NCI-H345 (cell line): ENCODE results near the gene SCEL.
"Not testable (repeated sequence)": the region's sequence is repeated elsewhere in the genome, so short reads cannot be mapped to it uniquely, and the experiment has no call there.

Experiments
- DNase-seq: peaks from one replicate; lab custom pipeline; 2025; lab: John Stamatoyannopoulos, UW

Gene SCEL, protein sequence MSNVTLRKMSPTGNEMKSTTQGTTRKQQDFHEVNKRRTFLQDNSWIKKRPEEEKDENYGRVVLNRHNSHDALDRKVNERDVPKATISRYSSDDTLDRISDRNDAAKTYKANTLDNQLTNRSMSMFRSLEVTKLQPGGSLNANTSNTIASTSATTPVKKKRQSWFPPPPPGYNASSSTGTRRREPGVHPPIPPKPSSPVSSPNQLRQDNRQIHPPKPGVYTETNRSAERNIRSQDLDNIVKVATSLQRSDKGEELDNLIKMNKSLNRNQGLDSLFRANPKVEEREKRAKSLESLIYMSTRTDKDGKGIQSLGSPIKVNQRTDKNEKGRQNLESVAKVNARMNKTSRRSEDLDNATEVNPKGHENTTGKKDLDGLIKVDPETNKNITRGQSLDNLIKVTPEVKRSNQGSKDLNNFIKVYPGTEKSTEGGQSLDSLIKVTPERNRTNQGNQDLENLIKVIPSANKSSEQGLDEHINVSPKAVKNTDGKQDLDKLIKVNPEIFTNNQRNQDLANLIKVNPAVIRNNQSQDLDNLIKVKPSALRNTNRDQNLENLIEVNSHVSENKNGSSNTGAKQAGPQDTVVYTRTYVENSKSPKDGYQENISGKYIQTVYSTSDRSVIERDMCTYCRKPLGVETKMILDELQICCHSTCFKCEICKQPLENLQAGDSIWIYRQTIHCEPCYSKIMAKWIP

DNA sequence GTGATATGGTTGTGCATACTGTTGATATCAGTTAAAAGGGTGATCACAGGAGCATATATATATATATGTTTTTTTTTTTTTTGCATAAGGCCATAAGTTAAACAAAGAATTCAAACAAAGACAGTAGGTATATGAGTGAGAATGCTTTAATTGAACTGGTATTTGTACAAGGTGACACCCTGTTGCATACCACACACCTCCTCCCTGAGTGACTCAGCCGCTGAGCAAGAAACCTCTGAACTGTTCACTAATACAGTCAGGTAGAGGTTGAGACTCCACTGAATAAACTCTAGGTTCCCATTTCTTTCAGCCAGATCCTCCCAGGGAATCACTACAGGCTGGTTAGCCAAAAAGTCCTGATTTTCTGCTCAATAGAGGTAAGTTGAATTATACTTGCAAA, at the start of gene SCEL:
SCEL (plus strand) TSS at position 259 of the 400 bp plus-strand sequence. CDS start 20,170 bp downstream, outside the sequence.
- DNase-seq, result no peak

DNA sequence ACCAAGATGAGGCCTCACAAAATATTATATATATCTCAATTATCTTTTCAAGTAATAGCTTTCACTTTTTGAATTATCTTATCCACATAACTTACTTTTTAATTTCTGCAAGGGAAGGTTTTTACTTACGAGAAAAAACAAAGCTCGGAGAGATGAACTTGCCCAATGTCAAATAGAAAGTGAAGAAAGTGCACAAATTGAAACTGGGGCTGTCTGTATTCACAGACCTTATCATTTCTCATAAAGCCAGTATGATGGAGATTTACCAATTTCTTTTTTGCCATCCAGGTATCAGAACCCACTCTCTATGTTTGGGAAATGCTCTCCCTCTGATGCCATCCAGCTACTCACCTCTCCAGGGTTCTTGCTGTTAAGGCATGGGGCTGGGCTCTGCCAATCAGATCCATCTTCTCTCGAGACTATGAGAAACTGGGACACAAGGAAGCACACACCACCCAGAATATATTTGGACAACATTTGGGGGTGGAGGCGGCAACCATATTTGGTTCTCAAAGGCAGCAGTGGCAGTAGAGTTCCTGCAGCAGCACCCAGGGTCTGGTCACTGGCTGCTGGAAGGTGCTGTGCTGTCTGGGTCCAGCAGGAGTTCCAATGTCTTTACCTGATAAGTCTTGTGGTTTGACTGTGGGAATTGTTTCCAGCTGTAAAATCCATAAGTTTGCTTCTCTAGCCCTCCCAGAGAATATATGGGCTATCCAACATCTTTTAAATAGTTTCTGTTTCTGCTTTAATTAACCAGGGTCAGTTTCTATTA, 45.8 kb upstream of the SCEL start:
- DNase-seq, result no peak

DNA sequence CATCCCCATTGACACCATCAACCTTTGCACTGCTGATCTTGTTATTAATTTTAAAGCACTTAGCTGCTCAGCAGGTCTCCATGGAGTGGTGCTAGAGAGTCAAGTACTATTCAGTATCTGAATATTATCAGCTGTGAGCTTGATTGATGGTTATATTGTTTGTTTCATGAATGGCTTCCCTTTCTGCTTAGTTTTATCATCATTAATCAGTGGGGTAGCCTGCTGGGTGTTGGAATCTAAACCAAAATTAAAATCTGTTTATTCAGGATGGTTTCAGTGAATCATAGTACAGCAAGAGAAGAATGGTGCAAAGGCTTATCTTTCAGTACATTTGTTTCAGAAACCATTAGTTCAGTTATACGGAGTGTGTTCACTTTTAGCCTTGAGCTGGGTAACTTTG, 42.5 kb upstream of the SCEL start:
- peak; percentile 68 for DNase-seq

DNA sequence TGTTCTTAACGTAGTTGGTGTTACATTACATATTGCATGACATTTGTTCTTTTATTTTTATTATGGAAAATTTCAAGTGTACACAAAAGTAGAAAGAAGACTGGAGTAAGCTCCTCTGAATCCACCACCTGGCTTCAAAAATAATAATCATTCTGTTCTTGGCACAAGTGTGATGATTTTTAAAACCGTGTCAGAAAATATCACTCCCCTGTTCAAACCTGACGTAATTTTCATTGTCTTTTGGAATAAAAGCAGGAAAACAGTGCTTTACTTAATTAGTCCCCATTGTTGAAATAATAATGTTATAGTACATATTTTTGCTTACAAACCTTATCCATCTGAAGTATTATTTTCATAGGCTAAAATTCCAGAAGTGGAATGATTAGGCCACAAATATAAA, 41.3 kb upstream of the SCEL start:
- DNase-seq, result no peak

DNA sequence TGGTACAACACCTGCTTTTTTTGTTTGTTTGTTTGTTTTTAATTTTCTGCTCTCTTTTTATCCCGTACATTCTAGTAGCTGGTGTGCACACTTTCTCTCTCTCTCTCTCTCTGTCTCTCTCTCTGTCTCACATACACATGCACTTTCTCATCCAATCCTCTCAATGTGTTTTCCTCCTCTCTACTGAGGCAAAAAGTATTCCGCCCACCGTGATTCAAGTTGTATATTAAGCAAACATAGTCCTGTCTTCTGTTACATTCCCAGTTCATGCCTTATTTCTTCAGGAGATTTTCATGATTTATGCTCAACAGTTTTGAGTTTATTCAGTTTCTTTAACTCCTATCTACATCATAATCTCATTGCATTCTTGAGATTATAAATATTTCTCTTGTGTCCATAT, 38.2 kb upstream of the SCEL start:
- DNase-seq, result no peak

DNA sequence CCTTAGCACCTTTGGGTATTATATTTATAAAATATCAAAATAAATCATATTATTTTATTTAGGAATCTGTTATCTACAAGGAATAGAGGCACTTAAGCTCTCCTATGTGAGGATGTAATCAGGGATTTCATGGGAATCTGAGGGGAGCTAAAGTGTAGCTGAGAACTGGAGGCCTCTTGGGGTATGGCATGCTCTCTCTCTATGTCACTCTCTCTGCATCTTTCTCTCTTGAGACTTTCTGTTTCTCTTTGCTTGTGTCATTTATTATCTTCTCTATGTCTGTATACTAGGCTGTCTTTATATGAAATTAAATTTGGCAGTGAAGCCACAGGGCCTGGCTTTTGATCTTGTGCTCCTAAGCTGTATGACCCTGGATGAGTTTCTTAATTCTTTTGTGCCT, 37.7 kb upstream of the SCEL start:
- DNase-seq, result no peak

DNA sequence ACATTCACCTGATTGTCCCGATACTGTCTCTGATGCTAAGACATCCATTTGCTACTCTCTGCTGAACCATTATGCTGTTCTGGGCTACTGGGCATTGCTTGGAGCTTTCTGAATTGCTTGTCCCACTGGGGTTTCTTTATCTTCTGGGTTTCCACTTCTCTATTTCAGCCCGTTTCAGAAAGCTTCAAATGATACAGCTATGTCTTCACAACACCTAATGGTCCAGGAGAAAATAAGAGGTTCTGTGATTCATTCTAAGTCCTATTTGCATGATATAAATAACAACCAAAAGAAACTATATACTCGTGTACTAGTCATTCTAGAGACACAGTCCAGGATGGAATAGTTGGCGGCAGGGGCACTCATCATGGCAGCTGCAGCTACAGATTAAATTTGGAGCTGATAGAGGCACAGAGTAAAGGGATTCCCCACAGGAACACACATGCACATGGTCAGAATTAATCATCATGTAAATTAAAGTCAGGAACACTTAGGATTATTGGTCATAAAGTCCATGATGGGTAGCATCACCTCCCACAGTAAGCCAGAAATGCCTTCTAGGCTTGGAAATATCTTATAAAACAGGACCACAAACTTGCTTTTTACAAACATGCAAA, 33.3 kb upstream of the SCEL start:
- no peak for DNase-seq

DNA sequence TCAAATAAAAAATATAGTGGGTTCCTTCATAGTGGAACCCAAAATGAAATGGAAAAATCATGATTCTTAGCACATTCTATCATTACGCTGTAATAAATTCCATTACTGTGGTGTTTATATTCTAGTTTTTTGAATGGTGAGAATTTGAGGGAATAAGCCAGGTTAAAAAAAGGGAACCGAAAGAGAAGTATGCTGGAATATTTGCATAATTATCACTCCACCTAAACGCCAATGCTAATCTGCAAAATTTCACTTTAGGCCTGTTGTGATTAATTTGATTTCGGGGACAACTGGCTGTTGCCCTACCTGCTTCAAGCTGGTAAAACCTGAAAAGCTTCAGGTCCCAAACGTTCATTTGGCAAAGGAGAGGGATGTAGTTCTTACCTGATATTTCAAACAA, 32.1 kb upstream of the SCEL start:
- no peak for DNase-seq

DNA sequence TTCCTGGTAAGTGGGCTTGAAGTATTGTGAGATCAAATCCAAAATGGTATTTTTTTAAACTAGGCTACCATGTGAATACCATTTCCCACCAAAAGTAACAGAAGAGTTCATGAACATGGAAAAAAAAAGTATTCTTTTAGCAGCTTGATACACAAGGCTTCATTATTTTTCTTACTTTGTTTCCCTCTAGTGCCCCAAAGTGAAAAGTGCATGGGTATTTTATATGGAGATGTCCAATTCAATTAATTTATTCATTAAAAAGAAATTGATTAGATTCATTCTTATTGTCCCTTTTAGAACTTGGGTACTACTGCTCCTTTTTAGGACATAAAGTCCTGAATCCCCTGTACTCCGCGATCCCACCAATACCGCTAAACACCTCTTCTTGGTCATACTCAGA, 28.6 kb upstream of the SCEL start:
- DNase-seq, result no peak

DNA sequence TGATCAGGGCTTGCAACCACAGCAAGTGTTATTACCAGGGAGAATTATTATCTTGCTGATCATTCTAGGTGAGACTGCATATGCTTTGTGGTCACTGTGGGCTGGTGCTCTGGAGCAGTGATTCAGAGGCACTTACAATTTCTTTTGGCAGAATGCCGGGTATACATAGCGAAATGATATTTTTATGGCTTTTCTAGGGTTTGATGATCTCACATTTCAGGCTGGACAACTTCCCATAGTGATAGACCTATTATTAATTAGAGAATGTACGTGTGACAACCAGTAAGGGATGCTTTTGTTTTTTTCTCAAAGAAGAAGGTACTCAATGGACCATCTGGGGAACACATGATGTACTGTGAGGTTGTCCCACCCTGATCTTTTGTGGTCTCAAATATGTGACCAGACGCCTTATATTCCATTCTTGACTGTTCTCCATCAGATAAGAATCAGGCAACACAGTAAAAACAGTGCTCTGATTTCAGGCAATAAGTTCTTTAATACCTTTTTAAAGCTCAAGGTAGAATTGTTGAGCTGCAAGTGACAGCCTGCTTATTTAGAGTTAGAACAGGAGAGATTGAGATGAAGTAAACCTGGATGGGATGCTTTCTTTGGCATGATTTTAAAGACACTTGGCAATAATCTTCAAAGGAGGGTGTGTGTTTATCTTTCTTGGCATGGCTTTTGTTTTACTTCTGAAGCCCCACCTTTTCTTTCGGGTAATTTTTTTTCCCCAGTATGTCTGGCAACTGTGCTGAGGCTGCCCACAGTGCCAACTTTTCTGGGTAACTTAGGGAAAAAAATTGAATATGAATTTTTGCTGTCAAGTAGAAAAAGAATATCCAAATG, 27.4 kb upstream of the SCEL start:
- DNase-seq, result no peak

DNA sequence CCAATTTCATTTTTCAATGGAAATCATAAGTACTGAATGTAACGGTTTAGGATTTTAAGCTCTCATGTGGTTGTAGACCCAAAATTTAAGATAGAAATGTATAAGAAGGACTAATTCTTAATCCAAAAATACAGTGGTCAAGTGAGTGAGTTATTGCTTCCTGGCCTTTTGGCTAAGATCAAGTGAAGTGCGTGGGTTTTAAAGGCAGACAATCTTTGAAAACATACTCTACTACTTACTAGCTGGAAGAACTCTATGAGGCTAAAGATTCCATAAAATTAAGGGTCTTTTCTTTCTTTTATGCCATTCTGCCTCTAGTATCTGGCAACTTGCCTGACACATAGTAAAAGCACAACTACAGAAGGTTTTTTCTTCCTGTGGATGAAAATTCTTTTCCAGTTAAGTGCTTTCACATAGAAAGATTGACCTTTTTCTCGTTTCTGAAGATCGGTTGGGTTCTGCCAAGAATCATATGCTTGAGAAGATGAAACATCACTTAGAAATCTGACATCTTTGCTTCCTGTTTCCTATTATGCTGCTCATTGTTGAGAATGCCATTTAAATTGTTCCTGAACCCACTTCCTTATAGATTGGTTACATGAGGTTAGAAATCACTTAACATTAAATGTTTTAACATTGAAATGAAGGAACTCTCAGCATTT, 26.4 kb upstream of the SCEL start:
- DNase-seq, result no peak

DNA sequence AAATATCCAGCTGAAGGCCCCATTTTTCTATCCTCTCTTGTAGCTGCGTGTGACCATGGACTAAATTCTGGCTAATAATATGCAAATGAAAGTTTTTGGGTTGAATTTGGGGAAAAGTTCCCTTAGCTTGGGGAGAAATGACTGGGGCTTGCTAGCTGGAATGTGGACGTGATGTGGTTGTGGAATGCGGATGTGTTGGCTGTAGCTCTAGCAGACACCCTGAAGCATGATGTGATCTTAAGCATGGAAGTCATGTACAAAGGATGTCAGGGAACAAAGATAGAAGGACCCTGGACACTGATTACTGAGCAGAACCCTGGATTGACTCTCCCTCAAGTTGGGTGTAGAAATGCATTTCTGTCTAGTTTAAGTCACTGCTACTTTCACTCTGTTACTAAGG, 25.4 kb upstream of the SCEL start:
- no peak for DNase-seq

DNA sequence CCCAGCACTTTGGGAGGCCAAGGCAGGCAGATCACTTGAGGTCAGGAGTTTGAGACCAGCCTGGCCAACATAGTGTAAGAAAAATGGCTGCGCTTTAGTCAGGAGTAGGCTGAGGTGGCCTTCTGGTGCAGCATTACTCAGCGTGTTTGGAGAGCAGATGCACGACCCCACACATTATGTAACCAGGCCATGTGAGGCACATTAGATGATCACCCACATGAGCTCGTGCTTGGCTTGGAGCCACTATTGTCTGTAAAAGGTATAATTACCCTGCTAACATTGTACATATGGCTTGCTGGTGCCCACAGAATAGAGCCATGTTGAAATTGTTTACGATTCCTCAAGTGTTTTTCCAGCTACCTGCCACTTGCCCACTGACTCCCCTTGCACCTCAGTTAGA, 24.0 kb upstream of the SCEL start:
- DNase-seq, result peak; percentile 49

DNA sequence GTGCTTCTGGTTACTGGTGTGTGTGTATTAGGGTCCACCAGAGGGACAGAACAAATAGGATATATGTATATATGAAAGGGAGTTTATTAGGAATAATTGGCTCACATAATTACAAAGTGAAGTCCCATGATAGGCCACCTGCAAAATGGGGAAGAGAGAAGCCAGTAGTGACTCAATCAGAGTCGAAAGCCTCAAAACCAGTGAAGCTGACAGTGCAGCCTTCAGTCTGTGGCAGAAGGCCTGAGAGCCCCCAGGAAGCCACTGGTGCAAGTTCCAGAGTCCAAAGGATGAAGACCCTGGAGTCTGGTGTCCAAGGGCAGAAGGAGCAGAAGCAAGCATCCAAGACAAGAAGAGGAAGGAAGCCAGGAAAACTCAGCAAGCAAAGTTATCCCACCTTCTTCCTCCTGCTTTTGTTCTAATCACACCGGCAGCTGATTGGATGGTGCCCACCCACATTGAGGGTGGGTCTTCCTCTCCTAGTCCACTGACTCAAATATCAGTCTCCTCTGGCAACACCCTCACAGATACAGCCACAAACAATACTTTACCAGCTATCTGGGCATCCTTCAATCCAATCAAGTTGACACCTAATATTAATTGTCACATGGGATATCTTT, 21.7 kb upstream of the SCEL start:
- no peak for DNase-seq

DNA sequence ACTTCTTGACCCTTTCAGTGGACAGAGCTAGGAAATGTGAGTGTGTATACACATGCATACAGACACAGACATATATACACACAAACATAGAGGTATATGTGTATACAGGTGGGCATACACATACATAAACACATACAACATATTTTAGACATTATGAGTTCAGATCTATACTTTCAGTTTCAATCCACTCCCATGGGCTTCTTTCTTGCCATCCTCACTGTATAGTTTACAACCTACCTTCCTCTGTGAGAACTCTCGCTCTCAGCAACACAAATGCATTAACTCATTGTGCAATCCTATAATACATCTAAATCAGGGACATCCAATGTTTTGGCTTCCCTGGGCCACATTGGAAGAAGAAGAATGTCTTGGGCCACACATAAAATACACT, 21.2 kb upstream of the SCEL start:
- DNase-seq, result no peak

DNA sequence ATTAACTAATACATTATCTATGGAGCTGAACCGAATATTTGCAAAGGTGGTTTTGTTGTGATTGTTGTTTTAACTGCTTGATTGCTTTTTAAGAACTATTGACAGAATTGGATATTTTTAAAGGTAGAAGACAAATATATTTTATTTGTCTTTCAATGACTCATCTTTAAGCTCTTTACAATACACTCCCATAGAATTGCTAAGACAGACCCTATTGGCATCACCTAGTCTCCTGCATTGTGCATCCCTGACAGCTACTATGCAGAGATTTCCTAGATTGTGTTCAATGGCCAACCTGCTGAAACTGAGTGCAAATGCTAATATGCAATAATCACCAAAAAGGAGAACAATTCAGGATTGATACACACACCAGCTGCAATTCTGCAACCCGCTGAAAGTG, 19.7 kb upstream of the SCEL start:
- no peak for DNase-seq

DNA sequence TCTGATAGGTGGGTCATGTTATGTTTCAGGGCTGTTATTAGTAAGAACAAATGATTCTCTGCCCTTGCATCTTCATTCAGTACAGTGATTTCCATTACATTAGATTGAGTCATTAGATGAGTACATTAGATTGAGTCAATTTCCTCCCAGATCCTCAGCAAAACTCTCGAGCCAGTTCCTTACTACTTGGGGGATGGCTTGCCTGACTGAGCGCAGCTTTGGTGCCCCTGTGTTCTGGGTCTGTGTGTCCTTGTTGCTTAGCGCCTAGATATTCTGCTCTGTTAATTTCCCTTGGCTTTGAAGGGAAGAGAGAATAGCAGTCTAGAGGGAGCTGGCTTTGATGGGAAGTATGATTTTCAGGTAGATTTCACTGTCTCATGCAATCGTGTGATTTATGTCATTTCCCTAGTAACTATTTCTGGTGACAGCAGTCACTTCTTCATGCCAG, 19.1 kb upstream of the SCEL start:
- no peak for DNase-seq

DNA sequence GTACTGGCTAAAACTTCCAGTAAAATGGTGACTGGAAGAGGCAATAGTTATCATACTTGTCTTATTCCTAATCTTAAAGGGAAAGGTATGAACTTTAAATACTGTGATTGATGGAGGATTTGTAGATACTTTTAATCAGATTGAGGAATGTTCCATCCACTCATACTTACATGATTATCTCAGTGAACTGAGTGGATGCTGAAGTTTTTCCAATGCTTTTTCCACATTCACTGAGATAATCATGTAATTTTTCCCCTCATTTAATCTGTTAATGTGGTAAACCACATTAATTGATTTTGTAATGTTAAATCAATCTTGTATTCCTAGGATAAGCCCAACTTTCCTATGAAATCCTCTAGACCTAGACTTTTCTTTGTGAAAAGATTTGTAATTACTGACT, 17.2 kb upstream of the SCEL start:
- DNase-seq, result no peak

DNA sequence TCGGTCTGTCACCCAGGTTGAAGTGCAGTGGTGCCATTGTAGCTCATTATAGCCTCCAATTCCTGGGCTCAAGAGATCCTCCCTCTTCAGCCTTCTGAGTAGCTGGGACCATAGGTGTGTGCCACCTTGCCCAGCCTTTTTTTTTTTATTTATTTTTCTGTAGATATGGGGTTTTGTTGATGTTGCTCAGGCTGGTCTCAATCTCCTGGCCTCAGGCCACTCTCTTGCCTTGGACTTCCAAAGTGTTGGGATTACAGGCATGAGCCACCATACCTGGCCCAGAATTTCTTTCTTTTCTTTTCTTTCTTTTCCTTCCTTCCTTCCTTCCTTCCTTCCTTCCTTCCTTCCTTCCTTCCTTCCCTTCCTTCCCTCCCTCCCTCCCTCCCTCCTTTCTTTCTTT, 16.1 kb upstream of the SCEL start:
- DNase-seq, result not testable (repeated sequence)

DNA sequence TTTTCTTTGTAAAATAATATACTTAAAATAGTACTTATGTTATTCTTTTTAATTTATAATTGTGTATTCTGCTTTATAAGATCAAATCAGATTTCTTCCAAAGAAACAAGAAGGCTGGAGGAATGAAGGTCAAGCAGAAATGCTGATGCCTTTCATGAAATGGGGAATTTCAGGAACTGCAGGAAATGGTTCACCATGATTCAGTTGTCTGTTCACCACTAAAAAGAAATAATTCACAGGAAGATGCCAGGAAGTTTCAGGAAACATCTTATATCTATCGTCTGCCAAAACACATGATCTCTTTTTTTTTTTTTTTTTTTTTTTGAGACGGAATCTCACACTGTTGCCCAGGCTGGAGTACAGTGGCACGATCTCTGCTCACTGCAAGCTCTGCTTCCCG, 15.7 kb upstream of the SCEL start:
- no peak for DNase-seq

DNA sequence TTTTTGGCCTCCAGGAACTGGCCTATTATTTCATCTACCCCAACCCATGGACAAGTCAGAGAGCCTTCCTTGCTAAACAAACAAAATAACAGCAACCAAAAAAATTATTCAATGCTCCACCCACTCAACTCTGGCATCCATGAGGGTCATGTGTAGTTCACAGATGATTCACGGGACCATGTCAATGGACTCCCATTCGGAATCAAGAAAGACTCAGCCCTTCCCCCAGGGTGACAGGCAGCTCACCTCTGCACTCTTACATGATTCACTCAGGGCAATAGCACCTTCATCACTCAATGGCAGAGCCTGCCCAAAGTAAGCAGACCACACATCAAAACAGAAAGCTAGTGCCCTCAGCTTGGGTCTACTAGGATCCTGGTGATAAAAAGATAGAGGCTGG, 14.3 kb upstream of the SCEL start:
- DNase-seq, result no peak
